Activated CD8-positive, alpha-beta memory T cell treated with anti-CD3 and anti-CD28 coated beads for 36 hours (primary cell): ENCODE results near the gene MIB2. TPM values are rescaled to one million over a fixed set of nuclear protein-coding genes. Genes with fewer than 3 reads are reported as not detected.

ENCODE experiments used
- CTCF ChIA-PET: fragments of 350-600 bp; sonication (Branson Sonifier 250); formaldehyde crosslinking; loops from one replicate; lab custom pipeline; 2021; ENCODE audit warnings: antibody characterized with exemption; lab: Charles Lee
- POLR2A ChIA-PET: fragments of 350-600 bp; sonication (Branson Sonifier 250); formaldehyde crosslinking; loops from one replicate; lab custom pipeline; 2021; ENCODE audit warnings: antibody characterized with exemption; lab: Charles Lee
- total RNA-seq, 2 experiments: library from RNA; stranded (reverse); gene quantifications; one replicate each; pipeline ENCODE4 v1.2.3, GENCODE V29; 2021

Gene MIB2
- total RNA-seq, 2 experiments from 2014 or later: 40.5 to 41.3 TPM

GRCh38 chr1:1605724-1606123 is 9.6 kb upstream of the MIB2 start:
- POLR2A ChIA-PET: interaction anchor here (1.4 kb wide), 1 partner anchor 8 kb away, joined by 4 read pairs; no protein-coding TSS in a partner anchor
- CTCF ChIA-PET: no interaction called here

GRCh38 chr1:1606232-1606631 is 9.1 kb upstream of the MIB2 start:
- CTCF ChIA-PET: no interaction called here
- POLR2A ChIA-PET: interaction anchor here (1.0 kb wide), 1 partner anchor 9 kb away, joined by 3 read pairs; the partner anchor contains the start of gene MIB2

GRCh38 chr1:1609822-1610485 is 5.3 kb upstream of the MIB2 start:
- ChIA-PET CTCF (no interaction called here), POLR2A (no interaction called here)

GRCh38 chr1:1610796-1611195 is 4.5 kb upstream of the MIB2 start:
- ChIA-PET CTCF (no interaction called here), POLR2A (no interaction called here)

- POLR2A ChIA-PET: no interaction called here
- CTCF ChIA-PET: interaction anchor here (0.6 kb wide), 1 partner anchor 45 kb away, joined by 3 read pairs; no protein-coding TSS in a partner anchor
These were observed 3.2 kb upstream of the MIB2 start for GRCh38 chr1:1612104-1612400.

- POLR2A ChIA-PET: interaction anchor here (0.7 to 2.4 kb wide), 6 partner anchors 9 to 65 kb away, joined by 3 to 11 read pairs (median 4); no protein-coding TSS in a partner anchor
- CTCF ChIA-PET: interaction anchor here (0.6 to 1.4 kb wide), 5 partner anchors 9 to 76 kb away, joined by 3 to 6 read pairs (median 3); no protein-coding TSS in a partner anchor
These were observed 1.7 kb upstream of the MIB2 start for GRCh38 chr1:1613509-1614082.

GRCh38 chr1:1614204-1614953 is 921 bp upstream of the MIB2 start:
- CTCF ChIA-PET: interaction anchor here (0.8 to 1.4 kb wide), 4 partner anchors 9 to 68 kb away, joined by 3 to 6 read pairs (median 3); no protein-coding TSS in a partner anchor
- POLR2A ChIA-PET: interaction anchor here (0.7 to 2.4 kb wide), 8 partner anchors 8 to 64 kb away, joined by 3 to 11 read pairs (median 4); no protein-coding TSS in a partner anchor

- ChIA-PET CTCF (interaction anchor here (1.4 kb wide), 1 partner anchor 10 kb away, joined by 3 read pairs; no protein-coding TSS in a partner anchor), POLR2A (interaction anchor here (1.1 to 2.4 kb wide), 3 partner anchors 8 to 16 kb away, joined by 3 to 11 read pairs (median 4); no protein-coding TSS in a partner anchor)
These were observed 395 bp upstream of the MIB2 start for GRCh38 chr1:1614954-1615255.

GRCh38 chr1:1616045-1616790 is 918 bp downstream of the MIB2 start:
- CTCF ChIA-PET: interaction anchor here (0.9 to 1.0 kb wide), 3 partner anchors 9 to 601 kb away, joined by 3 read pairs; no protein-coding TSS in a partner anchor
- POLR2A ChIA-PET: interaction anchor here (1.5 to 2.4 kb wide), 2 partner anchors 12 to 14 kb away, joined by 4 to 11 read pairs; no protein-coding TSS in a partner anchor

GRCh38 chr1:1616838-1617237 is 1.5 kb downstream of the MIB2 start:
- POLR2A ChIA-PET: no interaction called here
- CTCF ChIA-PET: interaction anchor here (1.0 kb wide), 1 partner anchor 9 kb away, joined by 3 read pairs; no protein-coding TSS in a partner anchor

GRCh38 chr1:1617516-1617915 is 2.2 kb downstream of the MIB2 start:
- CTCF ChIA-PET: no interaction called here

GRCh38 chr1:1617925-1618324 is 2.6 kb downstream of the MIB2 start:
- CTCF ChIA-PET: no interaction called here
- POLR2A ChIA-PET: no interaction called here

More at GRCh38 chr1:1617516-1617915, 2.2 kb downstream of the MIB2 start:
- POLR2A ChIA-PET: no interaction called here

GRCh38 chr1:1618396-1619068 is 3.2 kb downstream of the MIB2 start:
- POLR2A ChIA-PET: no interaction called here
- CTCF ChIA-PET: no interaction called here

GRCh38 chr1:1619917-1620361 is 4.6 kb downstream of the MIB2 start:
- ChIA-PET CTCF (no interaction called here), POLR2A (no interaction called here)

GRCh38 chr1:1620433-1621139 is 5.3 kb downstream of the MIB2 start:
- ChIA-PET CTCF (no interaction called here), POLR2A (no interaction called here)

- CTCF ChIA-PET: interaction anchor here (0.6 kb wide), 1 partner anchor 231 kb away, joined by 3 read pairs; no protein-coding TSS in a partner anchor
- POLR2A ChIA-PET: no interaction called here
These were observed 6.1 kb downstream of the MIB2 start for GRCh38 chr1:1621173-1622009.
